ENCODE results near the gene ADAMTS8.

The ADAMTS8 gene

DNA sequence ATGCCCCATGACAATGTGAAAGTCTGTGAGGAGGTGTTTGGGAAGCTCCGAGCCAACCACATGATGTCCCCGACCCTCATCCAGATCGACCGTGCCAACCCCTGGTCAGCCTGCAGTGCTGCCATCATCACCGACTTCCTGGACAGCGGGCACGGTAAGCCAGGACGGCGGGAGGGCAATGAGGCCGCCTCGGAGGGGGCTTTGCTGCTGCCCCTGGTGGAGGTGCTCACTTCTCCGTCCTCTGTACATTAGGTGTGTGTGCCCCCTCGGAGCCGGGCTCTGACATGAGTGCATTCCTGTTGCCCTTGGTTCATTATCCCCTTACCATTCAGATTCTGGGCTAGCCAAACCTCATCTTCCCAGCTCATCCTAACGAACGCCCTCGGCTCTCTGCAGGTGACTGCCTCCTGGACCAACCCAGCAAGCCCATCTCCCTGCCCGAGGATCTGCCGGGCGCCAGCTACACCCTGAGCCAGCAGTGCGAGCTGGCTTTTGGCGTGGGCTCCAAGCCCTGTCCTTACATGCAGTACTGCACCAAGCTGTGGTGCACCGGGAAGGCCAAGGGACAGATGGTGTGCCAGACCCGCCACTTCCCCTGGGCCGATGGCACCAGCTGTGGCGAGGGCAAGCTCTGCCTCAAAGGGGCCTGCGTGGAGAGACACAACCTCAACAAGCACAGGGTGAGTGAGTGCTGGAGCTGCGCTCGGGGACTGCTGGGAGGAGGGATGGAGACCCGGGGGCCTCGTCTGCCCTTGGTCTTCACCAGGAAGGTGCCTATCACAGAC is 33.9 kb upstream of the ADAMTS8 start:
- DNase-seq (ENCODE audit: low read depth), result no peak

DNA sequence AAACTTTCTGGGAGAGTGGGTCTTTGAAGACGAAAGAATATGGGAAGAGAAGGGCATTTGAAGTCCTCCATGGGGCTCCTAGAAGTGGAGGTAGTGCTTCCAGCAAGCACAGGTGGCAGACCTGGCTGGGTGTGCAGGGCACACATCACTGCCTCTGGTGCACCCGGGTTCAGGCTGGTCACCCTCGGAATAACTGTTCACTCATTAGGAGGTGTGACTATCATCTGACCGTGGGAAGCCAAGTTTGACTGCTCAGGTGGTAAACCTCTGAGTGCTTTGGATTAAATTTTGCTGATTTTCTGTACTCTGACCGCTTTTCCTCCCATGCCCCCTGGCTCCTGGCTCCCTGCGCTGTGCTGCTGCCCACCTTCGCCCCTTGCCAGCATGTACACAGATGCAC is 31.1 kb upstream of the ADAMTS8 start:
- no peak for DNase-seq (ENCODE audit: low read depth)

DNA sequence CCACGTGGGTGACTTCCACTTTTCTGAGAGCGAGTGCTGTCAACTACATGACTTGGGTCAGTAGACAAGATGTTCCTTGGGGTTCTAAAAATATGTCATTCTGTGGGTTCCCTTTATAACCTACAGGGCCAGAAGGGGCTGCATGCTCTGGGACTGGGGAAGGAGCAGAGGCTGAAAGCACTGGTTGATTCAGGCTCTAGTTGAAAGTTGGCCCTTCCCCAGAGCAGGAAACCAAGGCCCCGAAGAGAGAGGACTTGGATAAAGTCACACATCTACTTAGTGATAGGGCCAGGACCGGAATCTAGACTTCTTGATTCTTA is 30.0 kb upstream of the ADAMTS8 start:
- DNase-seq (ENCODE audit: low read depth), result no peak

DNA sequence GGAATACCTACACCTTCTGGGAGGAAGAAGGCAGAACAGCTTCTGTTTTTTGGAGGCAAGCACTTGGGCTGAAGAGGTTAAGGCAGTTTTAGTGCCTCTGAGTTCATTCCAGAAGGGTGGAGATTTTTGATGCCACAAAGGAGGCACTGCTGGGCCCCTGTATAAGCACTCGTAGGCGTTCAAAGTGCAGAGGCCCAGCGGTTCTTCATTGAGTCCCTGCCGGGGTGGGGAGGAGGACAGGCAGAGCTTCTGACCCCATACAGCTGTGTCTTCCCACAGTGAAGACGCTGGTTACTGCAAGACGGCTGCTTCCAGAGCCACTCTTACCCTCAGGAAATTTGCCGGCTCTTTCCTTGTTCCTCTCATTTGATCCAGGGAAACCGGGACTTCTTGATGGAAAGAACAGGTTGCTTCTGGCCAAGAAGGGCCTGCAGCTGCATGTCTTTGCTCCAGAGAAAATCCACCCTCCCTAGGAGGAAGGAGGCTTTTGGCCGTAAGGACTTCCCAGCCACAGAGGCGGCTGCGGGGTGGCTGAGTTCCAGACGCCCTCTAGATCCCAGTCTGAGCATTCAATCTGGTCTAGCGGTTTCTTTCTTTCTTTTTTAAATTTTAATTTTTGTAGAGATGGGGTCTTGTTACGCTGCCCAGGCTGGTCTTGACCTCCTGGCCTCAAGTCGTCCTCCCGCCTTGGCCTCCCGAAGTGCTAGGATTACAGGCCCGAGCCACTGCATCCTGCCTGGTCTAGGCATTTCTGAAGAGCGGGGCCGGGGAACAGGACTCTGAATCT is 29.4 kb upstream of the ADAMTS8 start:
- DNase-seq (ENCODE audit: low read depth), result no peak

DNA sequence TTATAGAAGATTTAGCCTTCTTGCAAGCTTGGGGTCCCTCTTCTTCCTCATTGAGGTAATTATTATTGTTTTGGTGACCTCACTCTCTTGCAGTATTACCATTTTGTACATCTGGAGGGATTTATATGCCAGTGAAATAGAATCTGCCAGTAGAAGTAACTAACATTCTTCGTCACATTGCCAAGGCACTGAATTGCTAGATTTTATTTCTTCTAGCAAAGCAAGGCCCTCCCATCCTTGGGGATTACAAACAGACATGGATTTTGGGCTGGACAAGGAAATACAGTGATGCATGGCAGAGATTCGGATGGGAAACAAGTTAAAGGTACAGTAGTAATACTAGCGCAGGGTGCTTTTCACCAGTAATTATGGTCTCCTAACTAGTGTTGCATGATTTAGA is 27.9 kb upstream of the ADAMTS8 start:
- DNase-seq (ENCODE audit: low read depth), result no peak

DNA sequence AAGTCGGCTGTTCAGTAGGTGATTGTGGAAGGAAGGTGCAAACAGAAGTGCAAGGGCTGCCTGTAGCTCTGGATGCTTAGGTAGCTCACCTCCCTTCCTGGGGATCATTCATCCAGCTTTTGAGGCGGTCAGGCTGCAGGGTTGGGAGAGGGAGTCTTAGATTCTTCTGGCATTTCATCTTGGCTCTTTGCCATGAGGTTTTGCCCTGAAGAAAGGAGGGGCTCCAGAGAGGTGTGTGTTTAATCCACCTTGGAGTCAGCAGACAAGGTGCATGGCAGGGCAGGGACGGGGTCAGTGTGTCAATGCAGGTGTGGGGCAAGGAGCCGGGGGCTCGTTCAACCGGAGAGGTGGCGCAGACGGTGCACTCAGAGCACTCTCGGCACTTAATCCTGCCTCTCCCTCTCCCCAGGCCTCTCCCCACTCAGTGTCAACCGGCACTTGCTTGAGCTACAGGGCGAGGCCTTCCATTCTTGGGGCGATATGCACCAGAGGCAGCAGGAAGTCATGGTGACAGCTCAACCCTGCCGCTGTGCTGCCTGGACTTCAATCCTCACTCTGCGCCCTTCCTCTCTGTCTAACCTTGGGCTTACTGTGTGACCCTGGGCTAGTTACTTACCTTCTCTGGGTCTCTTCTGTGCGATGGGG is 27.2 kb upstream of the ADAMTS8 start:
- no peak for DNase-seq (ENCODE audit: low read depth)

DNA sequence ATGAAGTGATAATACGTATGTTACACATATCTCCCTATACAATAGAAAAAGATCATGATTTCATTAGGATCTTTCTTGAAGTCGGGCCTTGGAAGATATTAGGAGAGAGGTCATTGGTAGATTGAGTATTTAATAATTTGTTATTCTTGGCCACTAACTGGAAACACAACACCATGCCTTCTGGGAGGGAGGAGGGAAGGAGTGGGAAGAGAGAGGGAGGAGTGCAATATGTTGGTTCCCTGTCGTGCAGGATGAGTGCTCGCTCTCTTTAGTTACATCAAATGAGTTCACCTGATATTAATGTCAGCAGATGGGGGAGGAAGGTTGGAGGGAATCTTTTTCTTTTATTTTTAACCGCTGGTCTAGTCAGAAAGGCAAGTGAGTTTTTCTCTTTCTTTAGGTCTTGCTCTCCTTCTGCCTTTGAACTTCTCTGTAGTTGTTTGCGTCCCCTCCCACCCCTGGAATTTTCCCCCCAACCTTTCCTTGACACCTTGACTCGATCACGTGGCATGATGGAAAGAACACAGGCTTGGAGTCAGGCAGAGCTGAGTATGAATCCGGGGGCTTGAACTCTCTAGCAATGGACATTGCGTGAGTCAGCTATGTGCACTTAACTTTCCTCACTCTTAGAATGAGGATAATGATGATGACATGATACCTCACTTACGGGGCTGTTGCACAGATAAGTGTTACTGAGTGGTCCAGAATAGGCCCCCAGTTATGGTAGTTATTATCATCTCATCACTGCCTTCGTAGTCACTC is 26.3 kb upstream of the ADAMTS8 start:
- no peak for DNase-seq (ENCODE audit: low read depth)

DNA sequence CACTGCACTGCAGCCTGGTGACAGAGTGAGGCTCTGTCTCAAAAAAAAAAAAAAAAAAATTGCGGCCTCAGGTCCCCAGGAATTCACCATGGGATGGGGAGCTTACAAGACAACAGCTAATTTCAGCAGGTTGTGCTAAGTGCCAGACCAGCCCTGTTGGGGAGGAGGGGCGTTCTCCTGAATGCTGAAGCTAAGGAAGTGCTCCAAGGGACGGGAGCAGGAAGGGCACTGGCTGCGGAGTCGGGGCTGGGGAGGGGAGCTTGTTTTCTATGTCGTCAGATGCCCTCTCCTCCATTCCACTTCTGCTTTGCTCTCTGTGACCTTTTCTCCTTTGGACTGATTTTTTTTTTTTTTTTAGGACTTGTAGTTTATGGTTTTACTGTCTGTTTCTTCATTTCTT is 24.5 kb upstream of the ADAMTS8 start:
- no peak for DNase-seq (ENCODE audit: low read depth)

DNA sequence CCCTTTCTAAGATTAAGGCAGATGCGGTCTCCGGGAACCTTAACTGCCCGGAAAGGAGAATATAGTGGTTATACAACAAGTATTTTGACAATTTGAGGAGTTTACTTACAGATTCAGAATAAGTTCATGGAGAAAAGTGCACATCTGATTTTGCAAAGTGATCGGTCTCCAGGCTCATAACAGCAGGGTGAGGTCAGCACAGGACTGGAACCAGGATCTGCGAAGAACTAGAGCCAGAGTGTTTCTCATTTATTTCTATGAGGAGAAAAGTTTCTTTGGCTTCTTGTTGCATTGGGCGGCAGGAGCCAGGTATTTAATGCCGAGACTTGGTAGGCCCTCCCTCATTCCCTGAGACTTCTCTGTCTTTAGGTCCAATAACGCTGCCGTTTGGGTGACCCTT is 23.8 kb upstream of the ADAMTS8 start:
- DNase-seq (ENCODE audit: low read depth), result no peak

DNA sequence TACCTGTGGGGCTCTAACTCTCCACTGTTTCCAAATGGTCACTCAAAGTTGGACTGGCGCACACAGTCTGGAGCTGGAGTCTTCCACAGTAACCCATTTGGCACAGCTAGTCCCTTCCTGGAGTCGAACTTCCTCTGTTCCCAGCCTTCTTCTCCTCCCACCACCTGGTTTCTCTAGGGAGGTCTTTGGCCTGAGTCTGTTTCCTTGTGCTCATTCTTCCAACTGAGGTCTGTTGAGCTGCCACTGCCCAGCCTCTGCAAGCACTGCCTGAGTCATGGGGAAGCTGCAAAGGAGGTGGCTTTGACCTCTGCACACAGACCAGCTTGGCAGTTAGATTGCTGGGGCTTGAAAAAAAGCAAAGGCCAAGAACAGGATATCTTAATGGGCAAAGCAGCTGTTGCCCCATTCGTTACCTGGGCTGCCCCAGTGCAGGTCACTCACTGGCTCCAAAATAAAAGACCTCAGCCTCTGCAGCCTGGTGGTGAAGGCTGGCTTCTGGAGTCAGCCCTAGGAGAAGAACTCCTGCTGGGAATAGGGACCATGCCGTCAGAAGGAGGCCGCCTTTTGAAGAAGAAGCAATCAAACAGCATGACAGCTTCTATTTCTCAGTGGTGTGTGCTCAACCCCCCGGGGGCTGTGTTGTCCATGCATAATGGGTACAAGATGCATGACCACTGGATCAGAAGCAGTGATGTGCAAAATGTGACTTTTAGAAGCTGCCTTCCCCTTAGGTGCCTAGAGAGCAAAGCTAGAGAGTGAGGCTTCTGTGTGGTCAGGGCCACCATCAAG is 23.0 kb upstream of the ADAMTS8 start:
- no peak for DNase-seq (ENCODE audit: low read depth)

DNA sequence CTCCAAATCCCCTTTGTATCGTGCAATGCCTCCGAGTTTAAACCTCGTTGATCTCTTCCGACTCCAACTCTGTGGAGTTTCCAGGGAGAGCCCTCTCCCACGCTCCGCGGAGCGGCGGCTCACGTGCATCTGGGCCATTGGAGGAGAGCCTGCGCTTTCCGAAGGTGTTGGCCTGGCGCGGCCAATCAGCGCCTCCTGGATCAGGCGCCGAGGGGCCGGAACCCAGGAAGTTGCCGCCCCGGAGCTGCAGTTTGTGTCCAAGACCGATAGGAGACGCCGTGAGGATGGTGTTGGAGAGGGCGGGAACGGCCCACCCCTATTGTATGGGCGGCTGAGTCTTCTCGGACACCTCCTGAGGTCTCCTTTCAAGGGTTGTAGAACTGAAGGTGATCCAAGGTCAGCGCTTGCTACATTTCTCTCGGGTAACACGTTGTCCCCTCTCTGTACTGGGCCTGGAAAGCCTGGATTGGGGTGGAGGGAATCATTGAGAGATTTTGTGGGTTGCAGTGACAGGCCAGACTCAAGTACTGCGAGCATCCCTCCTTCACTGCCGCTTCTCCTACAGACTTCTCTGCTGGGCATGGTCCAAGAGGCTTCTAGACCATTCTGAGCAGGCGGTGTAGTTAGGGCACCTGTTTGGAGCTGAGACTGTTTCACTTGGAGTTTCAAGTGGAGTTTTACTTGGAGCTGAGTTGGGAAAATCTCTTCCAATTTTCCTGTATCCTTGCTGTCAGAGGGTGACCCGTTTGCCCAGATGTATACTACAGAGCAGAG is 21.8 kb upstream of the ADAMTS8 start:
- no peak for DNase-seq (ENCODE audit: low read depth)

DNA sequence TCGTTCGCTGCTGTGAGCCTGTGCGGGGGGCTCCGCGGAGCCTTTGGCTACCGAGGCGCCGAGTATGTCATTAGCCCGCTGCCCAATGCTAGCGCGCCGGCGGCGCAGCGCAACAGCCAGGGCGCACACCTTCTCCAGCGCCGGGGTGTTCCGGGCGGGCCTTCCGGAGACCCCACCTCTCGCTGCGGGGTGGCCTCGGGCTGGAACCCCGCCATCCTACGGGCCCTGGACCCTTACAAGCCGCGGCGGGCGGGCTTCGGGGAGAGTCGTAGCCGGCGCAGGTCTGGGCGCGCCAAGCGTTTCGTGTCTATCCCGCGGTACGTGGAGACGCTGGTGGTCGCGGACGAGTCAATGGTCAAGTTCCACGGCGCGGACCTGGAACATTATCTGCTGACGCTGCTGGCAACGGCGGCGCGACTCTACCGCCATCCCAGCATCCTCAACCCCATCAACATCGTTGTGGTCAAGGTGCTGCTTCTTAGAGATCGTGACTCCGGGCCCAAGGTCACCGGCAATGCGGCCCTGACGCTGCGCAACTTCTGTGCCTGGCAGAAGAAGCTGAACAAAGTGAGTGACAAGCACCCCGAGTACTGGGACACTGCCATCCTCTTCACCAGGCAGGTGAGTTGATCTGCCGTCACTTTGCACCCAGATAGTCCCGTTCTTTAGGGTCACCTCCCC is 21.0 kb upstream of the ADAMTS8 start:
- DNase-seq (ENCODE audit: low read depth), result no peak

DNA sequence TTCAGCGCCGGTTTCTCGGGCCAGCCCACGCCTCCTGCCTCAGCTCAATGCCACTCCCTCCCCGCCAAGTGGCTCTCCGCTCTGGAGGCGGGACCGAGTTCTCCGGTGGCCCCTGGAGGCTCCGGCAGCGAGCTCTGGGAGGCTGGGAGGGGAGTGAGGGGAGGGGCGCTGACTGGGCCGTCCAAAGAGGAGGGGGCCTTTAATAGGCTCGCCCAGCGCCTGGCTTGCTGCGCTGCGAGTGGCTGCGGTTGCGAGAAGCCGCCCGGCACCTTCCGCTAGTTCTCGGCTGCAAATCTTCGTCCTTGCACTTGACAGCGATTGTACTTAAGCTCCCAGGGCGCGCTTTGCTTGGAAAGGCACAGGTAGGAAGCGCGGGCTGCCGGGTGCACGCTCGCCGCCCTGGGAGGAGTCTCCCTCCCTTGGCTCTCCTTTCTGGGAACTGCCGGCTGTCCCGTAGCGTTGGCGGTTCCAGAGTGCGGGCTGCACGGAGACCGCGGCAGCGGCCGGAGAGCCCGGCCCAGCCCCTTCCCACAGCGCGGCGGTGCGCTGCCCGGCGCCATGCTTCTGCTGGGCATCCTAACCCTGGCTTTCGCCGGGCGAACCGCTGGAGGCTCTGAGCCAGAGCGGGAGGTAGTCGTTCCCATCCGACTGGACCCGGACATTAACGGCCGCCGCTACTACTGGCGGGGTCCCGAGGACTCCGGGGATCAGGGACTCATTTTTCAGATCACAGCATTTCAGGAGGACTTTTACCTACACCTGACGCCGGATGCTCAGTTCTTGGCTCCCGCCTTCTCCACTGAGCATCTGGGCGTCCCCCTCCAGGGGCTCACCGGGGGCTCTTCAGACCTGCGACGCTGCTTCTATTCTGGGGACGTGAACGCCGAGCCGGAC is 20.3 kb upstream of the ADAMTS8 start, which contains the start of gene ADAMTS15:
ADAMTS15 (plus strand) TSS at position 230 of the 894 bp plus-strand sequence; CDS start at position 559, 329 bp downstream.
- no peak for DNase-seq (ENCODE audit: low read depth)

DNA sequence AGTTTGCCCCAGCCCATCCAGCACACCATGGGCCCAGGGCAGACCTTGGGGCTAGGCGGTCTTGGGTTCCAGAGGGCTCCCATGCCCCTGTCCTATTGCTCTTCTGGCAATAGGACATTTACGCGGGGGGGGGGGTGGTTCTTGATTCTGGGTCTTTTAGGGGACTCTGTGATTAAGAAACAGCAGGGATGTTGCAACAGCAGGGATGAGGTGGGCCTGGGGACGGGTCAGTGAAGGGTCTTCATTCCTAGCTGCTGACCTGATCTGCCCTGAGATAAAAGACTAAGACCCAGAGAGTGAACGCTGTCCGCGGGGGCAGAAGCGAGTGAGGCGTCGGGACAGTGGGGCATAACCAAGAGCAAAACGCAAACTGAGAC is 19.6 kb upstream of the ADAMTS8 start:
- DNase-seq (ENCODE audit: low read depth), result no peak

DNA sequence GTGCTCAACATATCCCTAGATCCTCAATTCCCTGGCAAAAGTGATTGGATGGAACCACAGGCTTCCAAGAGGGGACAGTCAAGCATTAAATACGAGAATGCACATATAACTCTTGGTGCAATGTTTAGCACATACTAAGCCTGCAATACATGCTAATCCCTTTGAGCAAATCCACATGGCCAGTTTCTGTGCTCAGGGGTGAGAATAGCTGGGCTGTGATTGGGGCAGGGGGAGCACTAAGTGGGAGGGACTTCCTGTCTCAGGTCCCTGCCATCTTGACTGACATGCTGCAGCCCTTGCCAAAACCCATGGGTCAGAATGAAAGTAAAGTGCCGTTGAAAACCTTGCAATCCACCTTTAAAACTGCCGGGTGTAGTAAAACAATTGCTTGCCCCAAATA is 17.4 kb upstream of the ADAMTS8 start:
- no peak for DNase-seq (ENCODE audit: low read depth)

DNA sequence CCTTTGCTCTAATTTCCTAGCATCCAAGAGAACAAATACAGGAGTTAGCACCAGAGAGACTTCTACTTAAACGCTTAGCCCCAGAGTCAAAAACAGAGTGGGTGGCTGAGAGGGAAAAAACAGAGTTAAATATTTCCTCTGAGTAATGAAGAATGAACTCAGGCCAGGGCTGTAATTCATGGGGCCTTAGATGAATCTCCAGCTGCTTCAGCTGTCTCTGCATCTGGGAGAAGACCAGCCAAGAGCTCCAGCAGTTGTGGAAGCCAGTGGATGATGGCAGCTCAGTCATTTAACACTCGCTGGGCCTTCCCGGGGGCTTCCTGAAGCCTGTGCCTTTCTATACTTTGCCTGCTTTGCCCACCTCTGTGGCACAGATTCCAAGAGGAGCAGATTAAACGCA is 14.3 kb upstream of the ADAMTS8 start:
- DNase-seq (ENCODE audit: low read depth), result no peak

DNA sequence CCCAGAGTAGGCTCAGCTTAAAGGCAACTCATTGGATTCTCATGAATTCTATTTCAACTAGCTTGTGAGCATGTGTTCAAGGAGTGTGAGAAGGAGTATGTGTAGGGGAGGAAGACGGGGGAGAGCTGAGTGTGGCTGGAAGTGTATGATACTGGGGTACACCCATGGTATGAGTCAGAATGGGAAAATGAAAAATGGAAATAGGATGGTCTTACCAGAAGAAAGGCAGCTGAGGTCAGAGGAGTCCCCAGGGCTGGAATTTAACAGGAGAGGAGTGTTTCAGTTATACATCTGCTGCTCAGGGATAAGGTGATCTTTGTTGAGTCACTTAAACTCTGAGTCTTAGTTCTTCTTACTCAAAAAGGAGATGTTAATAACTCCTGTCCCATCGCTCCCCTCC is 13.3 kb upstream of the ADAMTS8 start:
- no peak for DNase-seq (ENCODE audit: low read depth)

DNA sequence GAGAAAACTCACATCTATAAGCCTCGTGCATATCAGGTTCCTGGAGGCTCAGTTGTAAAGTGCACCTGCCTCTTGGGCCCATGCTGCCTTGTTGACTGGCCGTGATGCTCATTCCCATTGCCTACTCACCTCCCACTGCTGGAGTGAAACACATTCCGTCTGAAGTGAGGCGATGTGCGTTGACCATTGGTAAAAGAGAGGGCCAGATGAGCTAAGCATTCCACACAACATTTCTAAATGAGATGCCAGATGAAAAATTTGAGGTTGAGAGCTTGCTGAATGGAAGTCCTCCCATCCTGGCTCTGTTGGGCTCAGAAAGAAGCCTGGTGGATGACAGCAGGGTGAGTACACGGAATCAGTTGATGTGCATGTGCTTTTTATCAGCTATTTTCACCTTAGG is 11.5 kb upstream of the ADAMTS8 start:
- no peak for DNase-seq (ENCODE audit: low read depth)

DNA sequence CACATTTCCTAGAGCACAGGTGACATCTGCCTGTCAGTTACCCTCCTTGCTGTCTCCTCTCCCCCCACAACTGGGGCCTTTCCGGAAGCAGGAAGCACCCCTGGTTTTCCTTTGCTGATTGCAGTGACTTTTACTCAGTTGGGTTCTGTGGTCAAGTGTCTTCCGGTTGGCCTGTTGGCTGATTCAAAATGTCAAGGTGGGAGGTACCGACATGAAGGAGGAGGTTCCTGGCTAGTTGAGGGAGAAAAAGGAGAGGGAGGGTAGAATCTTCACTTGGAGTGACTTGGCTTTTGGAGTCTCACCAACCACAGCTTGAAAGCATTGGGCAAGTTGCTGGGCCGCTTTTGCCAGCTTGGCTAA is 10.7 kb upstream of the ADAMTS8 start:
- DNase-seq (ENCODE audit: low read depth), result no peak

Data from T-helper 22 cell (primary cell).